ENCODE results near the gene NAV2. TPM values are rescaled to one million over a fixed set of nuclear protein-coding genes. Genes with fewer than 3 reads are reported as not detected.
A peak's percentile ranks its signal among the peaks of the same experiment; 100 is the strongest.

NAV2 gene
- total and polyA plus RNA-seq, 11 donors = 7.6 to 46.5 (median 20.2) TPM

DNA sequence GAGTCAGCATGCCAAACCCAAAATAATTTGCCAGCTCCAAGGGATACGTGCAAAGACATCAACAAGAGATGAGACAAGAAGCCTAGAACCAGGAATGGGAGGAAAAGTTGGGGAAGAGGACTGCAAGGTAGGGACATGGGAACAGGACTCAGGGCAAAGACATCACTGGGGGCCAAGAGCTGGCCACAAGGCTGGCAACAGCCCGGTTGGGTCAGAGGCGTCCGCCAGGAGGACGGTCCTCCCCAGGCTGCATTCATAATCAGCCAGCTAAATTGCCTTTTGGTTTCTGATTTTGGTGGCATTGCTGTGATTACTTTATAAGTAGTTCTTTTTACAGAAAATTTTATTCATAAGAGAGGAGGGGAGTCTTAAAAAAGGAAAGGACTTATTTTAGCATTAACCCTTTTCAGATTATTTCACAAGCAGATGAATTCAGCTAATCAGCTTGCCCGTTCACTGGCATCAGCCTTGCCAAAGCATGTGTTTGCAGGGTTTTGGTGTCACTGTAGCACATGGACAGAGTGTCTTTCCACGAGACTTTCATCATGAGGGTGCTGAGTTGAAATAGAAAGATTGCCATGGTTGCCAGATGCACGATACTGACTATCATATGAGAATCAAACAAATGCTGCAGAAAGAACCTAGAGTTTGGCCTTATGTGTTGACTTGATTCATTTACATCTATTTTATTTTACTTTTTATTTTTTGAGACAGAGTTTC lies 23.2 kb upstream of the NAV2 start:
- WGBS, 4 donors = 56 to 67% (median 59%) methylated on average over 8 of the region's 8 CpGs

DNA sequence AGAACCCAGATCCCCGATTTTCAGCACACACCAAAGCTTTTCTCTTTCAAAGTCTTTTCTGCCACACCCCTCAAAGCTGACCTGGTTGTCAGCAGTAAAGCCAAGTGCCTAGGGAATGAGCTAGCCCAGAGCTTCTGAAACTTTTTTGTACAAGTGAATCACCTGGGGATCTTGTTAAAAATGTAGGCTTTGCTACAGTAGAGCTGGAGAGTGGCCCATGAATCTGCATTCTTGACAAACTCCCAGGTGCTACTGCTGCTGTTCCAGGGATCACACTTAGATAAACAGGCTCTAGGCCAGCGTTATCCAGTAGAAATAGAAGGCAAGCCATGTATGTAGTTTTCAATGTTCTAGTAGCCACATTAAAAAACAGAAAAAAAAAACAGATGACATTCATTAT lies 21.8 kb upstream of the NAV2 start:
- WGBS, 4 donors = 50 to 71% (median 67%) methylated on average over 2 of the region's 2 CpGs
- no peak for TF ChIP-seq POLR2A (IDR thresholded peaks at IDR 0.05)
- TF ChIP-seq, protein P1, sequence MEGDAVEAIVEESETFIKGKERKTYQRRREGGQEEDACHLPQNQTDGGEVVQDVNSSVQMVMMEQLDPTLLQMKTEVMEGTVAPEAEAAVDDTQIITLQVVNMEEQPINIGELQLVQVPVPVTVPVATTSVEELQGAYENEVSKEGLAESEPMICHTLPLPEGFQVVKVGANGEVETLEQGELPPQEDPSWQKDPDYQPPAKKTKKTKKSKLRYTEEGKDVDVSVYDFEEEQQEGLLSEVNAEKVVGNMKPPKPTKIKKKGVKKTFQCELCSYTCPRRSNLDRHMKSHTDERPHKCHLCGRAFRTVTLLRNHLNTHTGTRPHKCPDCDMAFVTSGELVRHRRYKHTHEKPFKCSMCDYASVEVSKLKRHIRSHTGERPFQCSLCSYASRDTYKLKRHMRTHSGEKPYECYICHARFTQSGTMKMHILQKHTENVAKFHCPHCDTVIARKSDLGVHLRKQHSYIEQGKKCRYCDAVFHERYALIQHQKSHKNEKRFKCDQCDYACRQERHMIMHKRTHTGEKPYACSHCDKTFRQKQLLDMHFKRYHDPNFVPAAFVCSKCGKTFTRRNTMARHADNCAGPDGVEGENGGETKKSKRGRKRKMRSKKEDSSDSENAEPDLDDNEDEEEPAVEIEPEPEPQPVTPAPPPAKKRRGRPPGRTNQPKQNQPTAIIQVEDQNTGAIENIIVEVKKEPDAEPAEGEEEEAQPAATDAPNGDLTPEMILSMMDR (IDR thresholded peaks at IDR 0.05) = no peak
- no peak overlapping the region for H3K27ac ChIP-seq
- no peaks in the 10 kb centered on the region for H3K9me3 ChIP-seq
- peaks cover 0 to 39% (median 17%) of the 10 kb centered on the region in 12 donors for H3K4me1 ChIP-seq
- no peaks in the 10 kb centered on the region for H3K36me3 ChIP-seq
- no peaks in the 10 kb centered on the region for H3K27me3 ChIP-seq
- no peak for ATAC-seq
- DNase-seq = no peak
- intact Hi-C loops (cut with DNase I) = no loop called here
- H3K4me3 ChIP-seq = no peak overlapping the region

More for the DNA sequence above, 23.2 kb upstream of the NAV2 start:
- Histone ChIP-seq H3K27me3 (no peaks in the 10 kb centered on the region), H3K27ac (peak overlapping the region in 4 of 12 donors; percentile 22 to 34 (median 30)), H3K9me3 (no peaks in the 10 kb centered on the region), H3K4me1 (peaks cover 0 to 26% (median 9%) of the 10 kb centered on the region in 12 donors), H3K4me3 (no peak overlapping the region), H3K36me3 (no peaks in the 10 kb centered on the region)
- no peak for TF ChIP-seq POLR2A (IDR thresholded peaks at IDR 0.05)
- TF ChIP-seq, protein P1 (IDR thresholded peaks at IDR 0.05) = no peak
- intact Hi-C loops (cut with DNase I) = no loop called here
- ATAC-seq = peak in 3 of 4 donors; percentile 29 to 46 (median 36)
- DNase-seq = no peak

DNA sequence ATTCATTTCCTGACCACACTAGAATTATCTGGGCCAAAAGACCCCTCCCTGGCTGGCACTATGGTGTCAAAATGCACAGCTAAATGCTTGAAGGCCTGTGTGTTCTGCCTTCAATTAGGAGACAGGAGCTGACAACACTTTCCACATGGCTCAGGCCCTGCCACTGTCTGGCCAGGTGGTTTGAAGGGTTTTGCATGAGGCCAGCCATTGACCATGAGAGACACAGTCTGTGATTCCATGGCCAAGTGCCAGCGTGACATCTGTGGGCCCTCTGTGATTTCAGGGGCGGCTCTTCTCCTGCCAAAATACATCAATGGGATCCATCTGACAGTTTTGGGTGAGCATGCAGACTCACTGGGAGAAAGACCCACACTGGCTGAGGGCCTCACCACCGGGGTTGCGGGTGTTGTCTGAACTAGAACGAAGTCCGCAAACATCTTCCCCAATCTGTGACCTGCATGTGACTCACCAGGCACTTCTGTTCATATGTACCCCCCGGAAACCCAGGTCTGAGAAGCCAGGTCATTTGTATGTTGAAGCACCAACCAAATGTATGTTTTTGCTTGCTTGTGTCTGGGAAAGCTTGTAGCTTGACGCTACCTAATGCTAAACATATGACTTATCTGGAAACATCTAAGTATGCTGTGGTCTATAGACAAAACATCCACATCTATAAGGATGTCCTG lies 20.7 kb upstream of the NAV2 start:
- DNase-seq (no peak), ATAC-seq (no peak)
- H3K36me3 ChIP-seq = no peaks in the 10 kb centered on the region
- no peak overlapping the region for H3K4me3 ChIP-seq
- H3K4me1 ChIP-seq = peaks cover 0 to 49% (median 20%) of the 10 kb centered on the region in 12 donors
- intact Hi-C loops (cut with DNase I) = no loop called here
- WGBS, 4 donors = 90 to 100% (median 93%) methylated on average over 6 to 8 of the region's 8 CpGs
- H3K27ac ChIP-seq = no peak overlapping the region
- H3K27me3 ChIP-seq = no peaks in the 10 kb centered on the region
- no peaks in the 10 kb centered on the region for H3K9me3 ChIP-seq
- no peak for TF ChIP-seq POLR2A (IDR thresholded peaks at IDR 0.05)
- TF ChIP-seq, protein P1 (IDR thresholded peaks at IDR 0.05) = no peak

DNA sequence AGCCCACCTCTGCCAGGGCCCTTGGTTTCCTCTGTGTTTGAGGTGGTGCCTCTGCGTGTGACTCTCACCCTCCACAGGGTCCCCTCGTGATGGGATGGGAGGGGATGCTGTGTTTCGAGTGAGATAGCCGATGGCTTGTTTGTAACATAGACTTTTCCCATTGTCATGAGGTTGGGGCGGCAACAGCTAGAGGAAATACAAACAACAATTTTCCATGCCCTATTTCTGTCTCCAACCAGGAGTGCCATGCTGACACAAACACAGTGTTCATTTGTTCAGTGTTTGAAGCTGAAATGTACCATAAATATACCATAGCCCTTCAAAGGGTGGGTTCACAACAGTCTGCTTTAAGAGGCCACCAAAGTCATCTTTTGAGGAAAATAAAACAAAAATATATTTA lies 19.5 kb upstream of the NAV2 start:
- peaks cover 0 to 61% (median 28%) of the 10 kb centered on the region in 12 donors for H3K4me1 ChIP-seq
- no peak overlapping the region for H3K4me3 ChIP-seq
- H3K36me3 ChIP-seq = no peaks in the 10 kb centered on the region
- TF ChIP-seq, protein P1 (IDR thresholded peaks at IDR 0.05) = no peak
- no peak for TF ChIP-seq POLR2A (IDR thresholded peaks at IDR 0.05)
- H3K27me3 ChIP-seq = no peaks in the 10 kb centered on the region
- no peaks in the 10 kb centered on the region for H3K9me3 ChIP-seq
- ATAC-seq (no peak), DNase-seq (no peak)
- WGBS, 4 donors = 57 to 82% (median 65%) methylated on average over 5 of the region's 5 CpGs
- H3K27ac ChIP-seq = peak overlapping the region in 2 of 12 donors; percentile 18 to 54
- intact Hi-C loops (cut with DNase I) = no loop called here
